Fibroblast of skin of abdomen (primary cell): ENCODE results near the gene COQ6.
"Not testable (repeated sequence)": the region's sequence is repeated elsewhere in the genome, so short reads cannot be mapped to it uniquely, and the experiment has no call there.

Source experiments
- DNase-seq: peaks from one replicate; pipeline ENCODE4 v3.0.0-alpha.2; 2013

COQ6 gene

GRCh38 chr14:73988065-73988464, 38.0 kb downstream of the COQ6 start:
- no peak for DNase-seq

GRCh38 chr14:73988656-73989055, 38.6 kb downstream of the COQ6 start:
- not testable (repeated sequence) for DNase-seq

DNA sequence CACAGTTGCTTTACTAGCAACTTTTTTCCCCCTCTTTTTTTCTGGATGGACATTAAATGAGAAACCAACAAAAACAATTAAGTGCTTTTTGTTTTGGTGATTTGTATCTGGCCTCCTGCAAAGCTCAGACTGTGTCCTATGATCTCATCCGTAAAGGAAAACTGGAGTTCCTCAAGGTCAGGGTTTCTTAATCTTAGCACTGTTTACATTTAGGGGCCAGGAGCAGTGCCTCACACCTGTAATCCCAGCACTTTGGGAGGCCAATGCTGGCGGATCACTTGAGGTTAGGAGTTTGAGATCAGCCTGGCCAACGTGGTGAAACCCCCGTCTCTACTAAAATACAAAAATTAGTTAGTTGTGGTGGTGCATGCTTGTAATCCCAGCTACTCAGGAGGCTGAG, 41.0 kb downstream of the COQ6 start:
- DNase-seq, result no peak

DNA sequence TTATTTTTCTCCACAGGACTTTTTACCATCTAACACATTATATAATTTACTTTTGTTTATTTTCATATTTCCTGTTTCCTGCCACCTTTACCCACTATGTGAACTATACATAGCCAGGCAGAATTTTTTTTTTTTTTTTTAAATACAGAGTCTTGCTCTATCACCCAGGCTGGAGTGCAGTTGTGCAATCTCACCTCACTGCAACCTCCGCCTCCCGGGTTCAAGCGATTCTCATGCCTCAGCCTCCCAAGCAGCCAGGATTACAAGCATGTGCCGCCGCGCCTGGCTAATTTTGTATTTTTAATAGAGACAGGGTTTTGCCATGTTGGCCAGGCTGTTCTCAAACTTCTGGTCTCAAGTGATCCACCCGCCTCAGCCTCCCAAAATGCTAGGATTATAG, 44.8 kb downstream of the COQ6 start:
- not testable (repeated sequence) for DNase-seq

DNA sequence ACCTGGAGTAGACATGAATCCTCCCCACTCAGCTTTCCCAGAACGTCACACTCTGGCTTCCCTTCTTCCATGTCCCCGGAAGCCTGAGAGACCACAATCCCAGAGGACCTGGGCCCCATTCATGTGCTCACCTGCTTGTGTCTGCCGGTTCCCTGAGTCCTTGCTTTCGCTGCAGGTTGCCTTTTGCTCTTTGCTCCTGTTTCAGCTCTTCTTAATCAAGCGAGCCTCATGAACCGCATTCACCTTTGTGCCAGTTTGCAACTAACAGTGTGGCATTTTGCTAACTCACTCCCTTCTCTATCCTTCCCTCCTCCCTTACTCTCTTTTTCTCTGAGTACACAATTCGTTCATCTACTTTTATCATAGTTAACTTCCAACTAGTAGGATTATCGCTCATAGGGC, 45.9 kb downstream of the COQ6 start:
- DNase-seq, result no peak

DNA sequence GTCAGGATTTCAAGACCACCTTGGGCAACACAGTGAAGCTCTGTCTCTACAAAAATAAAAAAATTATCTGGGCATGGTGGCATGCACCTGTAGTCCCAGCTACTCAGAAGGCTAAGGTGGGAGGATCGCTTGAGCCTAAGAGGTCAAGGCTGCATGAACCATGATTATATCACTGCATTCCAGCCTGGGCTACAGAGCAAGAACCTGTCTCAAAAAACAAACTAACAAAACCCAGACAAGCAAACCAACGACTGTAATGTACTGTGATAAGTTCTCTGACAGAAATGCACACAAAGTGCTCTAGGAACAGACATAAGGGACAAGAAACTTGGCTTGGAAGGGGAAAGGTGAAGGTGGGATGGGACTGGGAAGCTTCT, 46.6 kb downstream of the COQ6 start:
- DNase-seq, result no peak

DNA sequence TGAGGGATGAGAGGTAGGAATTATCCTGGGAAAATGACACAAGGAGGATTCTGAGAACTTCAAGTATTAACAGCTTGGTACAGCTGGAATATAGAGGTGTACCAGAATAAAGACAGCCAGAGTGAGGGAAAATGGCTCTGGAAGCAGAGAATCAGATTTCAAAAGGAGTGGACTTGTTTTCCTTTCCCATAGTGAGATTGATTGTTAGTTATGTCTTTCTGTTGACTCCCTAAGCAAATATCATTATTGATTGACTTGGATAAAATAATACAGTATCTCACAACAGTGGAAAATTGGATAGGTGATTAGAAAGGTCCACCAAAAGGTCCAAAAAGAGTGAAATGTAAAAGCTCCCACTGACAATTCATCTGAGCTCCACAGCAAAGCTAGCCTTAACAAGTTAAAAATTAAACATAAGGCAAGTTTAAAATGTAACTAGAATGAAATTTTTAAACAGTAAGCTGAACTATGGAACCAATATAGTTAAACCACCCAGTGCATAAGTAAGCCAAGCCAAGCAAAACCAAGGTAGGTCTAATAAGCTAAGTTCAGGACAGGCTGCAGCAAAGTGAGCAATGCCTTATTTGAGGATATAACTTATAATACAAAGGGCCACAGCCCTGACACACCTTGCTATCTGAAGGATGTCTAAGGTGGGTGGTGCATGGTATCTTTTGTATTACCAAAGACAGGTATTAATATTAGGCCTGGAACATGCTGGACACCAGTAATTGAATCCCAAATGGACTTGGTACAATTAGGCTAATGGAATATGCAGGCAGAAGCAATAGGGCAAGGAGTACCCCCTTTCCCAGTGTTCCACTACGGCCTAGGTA, 47.2 kb downstream of the COQ6 start:
- no peak for DNase-seq

DNA sequence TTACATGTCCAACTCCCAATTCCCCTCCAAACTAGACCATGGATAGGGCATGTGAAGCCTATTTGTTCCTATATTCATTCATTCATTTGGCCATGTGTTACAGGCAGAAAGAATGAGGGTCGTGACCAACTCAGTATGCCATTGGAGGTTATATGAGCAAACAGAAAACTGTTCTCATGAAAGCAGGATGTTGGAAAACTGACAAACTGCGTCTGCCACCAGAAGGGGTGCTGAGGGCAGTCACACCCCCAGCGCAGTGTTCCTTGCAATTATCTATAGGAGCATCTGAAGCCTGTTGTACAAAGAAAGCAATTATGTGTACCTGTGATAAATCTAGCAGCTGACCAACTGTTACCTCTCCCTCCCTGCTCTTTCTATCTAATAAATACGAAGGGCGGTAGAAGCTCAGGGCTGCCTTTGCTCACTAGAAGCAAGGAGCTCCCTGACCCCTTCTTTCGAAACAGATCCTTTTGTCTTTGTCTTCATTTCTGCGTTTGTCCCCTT, 47.9 kb downstream of the COQ6 start:
- no peak for DNase-seq

DNA sequence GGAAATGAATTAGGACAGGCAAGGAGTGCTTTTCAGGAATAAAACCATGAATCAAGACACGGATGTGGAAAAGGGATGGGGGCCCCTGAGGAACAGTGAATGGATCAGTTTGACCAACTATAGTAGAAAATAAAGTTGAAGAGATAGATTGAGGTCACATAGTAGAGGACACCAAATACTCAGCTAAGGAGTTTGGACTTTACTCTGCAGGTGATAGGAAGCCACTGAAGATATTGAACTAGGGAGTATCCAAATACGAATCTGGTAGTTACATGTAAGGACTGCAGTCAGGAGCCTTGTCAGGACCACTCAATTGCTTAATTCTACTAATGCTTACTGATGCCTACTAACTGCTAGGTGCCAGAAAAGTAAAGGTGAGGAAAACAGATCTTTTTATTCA, 48.6 kb downstream of the COQ6 start:
- no peak for DNase-seq

DNA sequence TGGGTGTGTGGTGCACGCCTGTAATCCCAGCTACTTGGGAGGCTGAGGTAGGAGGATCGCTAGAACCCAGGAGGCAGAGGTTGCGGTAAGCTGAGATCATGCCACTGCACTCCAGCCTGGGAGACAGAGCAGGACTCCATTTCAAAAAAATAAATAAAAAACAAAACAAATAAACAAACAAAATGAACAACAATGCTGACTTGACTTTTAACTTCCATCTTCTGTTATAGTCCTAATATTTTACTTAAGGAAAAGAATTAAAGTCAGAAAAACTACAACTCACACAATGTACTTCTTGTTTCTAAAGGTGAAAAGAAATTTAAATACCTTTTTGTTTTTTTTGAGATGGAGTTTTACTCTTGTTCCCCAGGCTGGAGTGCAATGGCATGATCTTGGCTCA, 55.6 kb downstream of the COQ6 start:
- not testable (repeated sequence) for DNase-seq

- no peak for DNase-seq
Measured at GRCh38 chr14:74008843-74009499, 58.9 kb downstream of the COQ6 start.
